ENCODE measurements around the gene GPC5.
A peak's percentile ranks its signal among the peaks of the same experiment; 100 is the strongest.

The GPC5 gene

DNA sequence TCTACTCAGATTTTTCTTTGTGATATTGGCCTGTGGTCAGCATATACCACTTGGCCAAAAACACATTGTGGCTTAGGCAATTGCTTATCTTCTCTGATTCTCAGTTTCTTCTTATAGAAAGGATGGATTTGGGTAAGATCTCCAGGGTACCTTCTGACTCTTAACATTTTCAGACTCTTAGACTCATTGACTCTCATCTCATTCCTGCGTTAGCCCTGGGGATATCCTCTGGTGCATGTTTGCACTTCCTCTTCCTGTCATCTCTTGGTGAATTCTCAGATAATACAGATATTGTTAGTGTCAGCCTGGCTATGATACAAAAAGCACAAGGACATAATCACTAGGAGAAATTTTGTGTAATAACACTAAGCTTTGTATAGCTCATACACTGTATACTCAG lies 1335.6 kb downstream of the GPC5 start:
- Histone ChIP-seq H3K56ac (ENCODE audit: low read length) (no peak overlapping the region), H3K4ac (ENCODE audit: low read depth, low read length) (no peak overlapping the region), H2BK120ac (ENCODE audit: low read depth, low read length) (no peak overlapping the region), H2BK5ac (ENCODE audit: low read length) (no peak overlapping the region), H3K27me3 (ENCODE audit: insufficient read depth, low read length, poor library complexity) (no peaks in the 10 kb centered on the region), H2BK15ac (replicated peaks; ENCODE audit: low read depth) (no peak overlapping the region), H4K5ac (ENCODE audit: low read length) (no peak overlapping the region), H3K79me1 (ENCODE audit: low read length) (no peaks in the 10 kb centered on the region), H3K36me3 (ENCODE audit: control insufficient read depth, insufficient read depth, low read length) (no peaks in the 10 kb centered on the region), H3K9ac (ENCODE audit: low read length) (no peak overlapping the region), H2AK5ac (ENCODE audit: low read length) (no peak overlapping the region), H3K4me1 (ENCODE audit: control insufficient read depth, low read depth, low read length) (no peaks in the 10 kb centered on the region), H3K4me3 (ENCODE audit: low read length) (no peak overlapping the region), H3K18ac (ENCODE audit: low read length) (no peak overlapping the region), H3K4me2 (ENCODE audit: low read length) (no peak overlapping the region), H3K23ac (ENCODE audit: low read length) (no peak overlapping the region), H3K27ac (ENCODE audit: low read depth, low read length) (no peak overlapping the region), H4K8ac (ENCODE audit: low read depth, low read length) (no peak overlapping the region), H3K79me2 (ENCODE audit: control insufficient read depth, insufficient read depth, low read length) (no peaks in the 10 kb centered on the region)
- DNase-seq: no peak
- no CpG with 5 or more reads among the region's 1 CpG for WGBS (ENCODE audit: extremely low coverage, insufficient coverage, low lambda C conversion rate)

- H3K4me1 ChIP-seq (ENCODE audit: control insufficient read depth, low read depth, low read length): no peaks in the 10 kb centered on the region
- H3K23ac ChIP-seq (ENCODE audit: low read length): no peak overlapping the region
- no peaks in the 10 kb centered on the region for H3K79me2 ChIP-seq (ENCODE audit: control insufficient read depth, insufficient read depth, low read length)
- H3K4me2 ChIP-seq (ENCODE audit: low read length): no peak overlapping the region
- H2BK5ac ChIP-seq (ENCODE audit: low read length): no peak overlapping the region
- no peak overlapping the region for H3K4ac ChIP-seq (ENCODE audit: low read depth, low read length)
- no peak overlapping the region for H3K9ac ChIP-seq (ENCODE audit: low read length)
- no peak overlapping the region for H2BK120ac ChIP-seq (ENCODE audit: low read depth, low read length)
- H2AK5ac ChIP-seq (ENCODE audit: low read length): no peak overlapping the region
- no peak overlapping the region for H4K5ac ChIP-seq (ENCODE audit: low read length)
- no peak overlapping the region for H4K8ac ChIP-seq (ENCODE audit: low read depth, low read length)
- H3K4me3 ChIP-seq (ENCODE audit: low read length): no peak overlapping the region
- H2BK15ac ChIP-seq (replicated peaks; ENCODE audit: low read depth): no peak overlapping the region
- H3K27me3 ChIP-seq (ENCODE audit: insufficient read depth, low read length, poor library complexity): no peaks in the 10 kb centered on the region
- DNase-seq: no peak
- no peak overlapping the region for H3K56ac ChIP-seq (ENCODE audit: low read length)
- 100% methylated on average over 1 of the region's 1 CpG for WGBS (ENCODE audit: extremely low coverage, insufficient coverage, low lambda C conversion rate)
- H3K79me1 ChIP-seq (ENCODE audit: low read length): no peaks in the 10 kb centered on the region
- no peak overlapping the region for H3K18ac ChIP-seq (ENCODE audit: low read length)
- H3K27ac ChIP-seq (ENCODE audit: low read depth, low read length): no peak overlapping the region
- no peaks in the 10 kb centered on the region for H3K36me3 ChIP-seq (ENCODE audit: control insufficient read depth, insufficient read depth, low read length)
Observed at GRCh38 chr13:92734545-92734944, 1336.1 kb downstream of the GPC5 start.

DNA sequence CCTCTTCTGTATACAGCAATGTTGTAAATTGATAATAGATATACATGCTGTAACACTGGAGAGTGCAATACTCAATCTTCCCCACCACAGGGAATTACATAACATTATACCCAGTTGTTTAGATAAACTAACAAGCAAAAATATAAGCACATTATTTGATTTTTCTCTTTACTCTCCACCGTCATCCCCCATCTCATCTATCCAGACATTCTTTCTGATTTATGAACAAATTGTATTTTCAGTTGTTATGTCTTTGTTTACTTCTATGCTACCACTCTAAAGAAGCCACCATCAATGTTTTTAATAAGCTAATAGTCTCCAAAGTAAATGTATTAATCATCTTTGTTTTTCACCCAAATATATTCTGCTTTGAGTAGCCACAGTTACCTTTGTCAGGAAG lies 1337.5 kb downstream of the GPC5 start:
- H3K27me3 ChIP-seq (ENCODE audit: insufficient read depth, low read length, poor library complexity): no peaks in the 10 kb centered on the region
- no peak overlapping the region for H2AK5ac ChIP-seq (ENCODE audit: low read length)
- H3K4me2 ChIP-seq (ENCODE audit: low read length): no peak overlapping the region
- no peaks in the 10 kb centered on the region for H3K79me2 ChIP-seq (ENCODE audit: control insufficient read depth, insufficient read depth, low read length)
- H3K36me3 ChIP-seq (ENCODE audit: control insufficient read depth, insufficient read depth, low read length): no peaks in the 10 kb centered on the region
- H3K4me1 ChIP-seq (ENCODE audit: control insufficient read depth, low read depth, low read length): no peaks in the 10 kb centered on the region
- H3K23ac ChIP-seq (ENCODE audit: low read length): no peak overlapping the region
- no peak overlapping the region for H4K8ac ChIP-seq (ENCODE audit: low read depth, low read length)
- no peak overlapping the region for H3K9ac ChIP-seq (ENCODE audit: low read length)
- no peak overlapping the region for H4K5ac ChIP-seq (ENCODE audit: low read length)
- WGBS (ENCODE audit: extremely low coverage, insufficient coverage, low lambda C conversion rate): no CpG with 5 or more reads among the region's 1 CpG
- no peak overlapping the region for H2BK120ac ChIP-seq (ENCODE audit: low read depth, low read length)
- H3K4ac ChIP-seq (ENCODE audit: low read depth, low read length): no peak overlapping the region
- H3K4me3 ChIP-seq (ENCODE audit: low read length): no peak overlapping the region
- H3K18ac ChIP-seq (ENCODE audit: low read length): no peak overlapping the region
- H3K56ac ChIP-seq (ENCODE audit: low read length): no peak overlapping the region
- no peak overlapping the region for H2BK5ac ChIP-seq (ENCODE audit: low read length)
- no peak overlapping the region for H3K27ac ChIP-seq (ENCODE audit: low read depth, low read length)
- H3K79me1 ChIP-seq (ENCODE audit: low read length): no peaks in the 10 kb centered on the region
- DNase-seq: no peak
- no peak overlapping the region for H2BK15ac ChIP-seq (replicated peaks; ENCODE audit: low read depth)

GRCh38 chr13:92739306-92739818 lies 1340.9 kb downstream of the GPC5 start:
- no peak overlapping the region for H2BK15ac ChIP-seq (replicated peaks; ENCODE audit: low read depth)
- no peak overlapping the region for H2AK5ac ChIP-seq (ENCODE audit: low read length)
- H3K36me3 ChIP-seq (ENCODE audit: control insufficient read depth, insufficient read depth, low read length): no peaks in the 10 kb centered on the region
- H3K4ac ChIP-seq (ENCODE audit: low read depth, low read length): no peak overlapping the region
- H3K23ac ChIP-seq (ENCODE audit: low read length): no peak overlapping the region
- H3K27me3 ChIP-seq (ENCODE audit: insufficient read depth, low read length, poor library complexity): no peaks in the 10 kb centered on the region
- no peak overlapping the region for H4K8ac ChIP-seq (ENCODE audit: low read depth, low read length)
- no peaks in the 10 kb centered on the region for H3K4me1 ChIP-seq (ENCODE audit: control insufficient read depth, low read depth, low read length)
- no peak overlapping the region for H3K27ac ChIP-seq (ENCODE audit: low read depth, low read length)
- no peak overlapping the region for H3K4me3 ChIP-seq (ENCODE audit: low read length)
- 100% methylated on average over 1 of the region's 2 CpGs for WGBS (ENCODE audit: extremely low coverage, insufficient coverage, low lambda C conversion rate)
- DNase-seq: peak; percentile 1
- H3K56ac ChIP-seq (ENCODE audit: low read length): no peak overlapping the region
- H2BK120ac ChIP-seq (ENCODE audit: low read depth, low read length): no peak overlapping the region
- H3K9ac ChIP-seq (ENCODE audit: low read length): no peak overlapping the region
- no peaks in the 10 kb centered on the region for H3K79me1 ChIP-seq (ENCODE audit: low read length)
- H2BK5ac ChIP-seq (ENCODE audit: low read length): no peak overlapping the region
- no peaks in the 10 kb centered on the region for H3K79me2 ChIP-seq (ENCODE audit: control insufficient read depth, insufficient read depth, low read length)
- H3K4me2 ChIP-seq (ENCODE audit: low read length): no peak overlapping the region
- H3K18ac ChIP-seq (ENCODE audit: low read length): no peak overlapping the region
- no peak overlapping the region for H4K5ac ChIP-seq (ENCODE audit: low read length)

DNA sequence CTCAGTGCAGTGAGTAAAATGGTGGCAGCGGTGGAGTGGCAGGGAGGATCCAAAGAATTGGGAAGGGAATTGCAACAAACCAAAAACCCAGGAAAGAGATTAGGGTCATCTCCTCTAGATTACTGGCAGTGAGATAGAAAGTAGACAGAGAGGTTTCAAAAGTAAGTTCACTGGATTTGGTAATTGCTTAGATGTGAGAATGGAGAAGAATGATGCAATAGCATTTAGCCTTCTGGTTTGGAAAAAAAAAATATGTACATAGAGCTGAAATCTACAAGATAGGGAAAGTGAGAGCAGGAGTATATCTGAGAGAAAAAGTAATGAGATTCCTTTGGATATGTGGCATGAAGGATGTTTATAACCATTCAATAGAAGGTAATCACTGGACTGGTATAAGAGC lies 1345.6 kb downstream of the GPC5 start:
- Histone ChIP-seq H3K4me2 (ENCODE audit: low read length) (no peak overlapping the region), H3K18ac (ENCODE audit: low read length) (no peak overlapping the region), H3K4me3 (ENCODE audit: low read length) (no peak overlapping the region), H3K4ac (ENCODE audit: low read depth, low read length) (no peak overlapping the region), H3K27me3 (ENCODE audit: insufficient read depth, low read length, poor library complexity) (no peaks in the 10 kb centered on the region), H4K5ac (ENCODE audit: low read length) (no peak overlapping the region), H2AK5ac (ENCODE audit: low read length) (no peak overlapping the region), H2BK15ac (replicated peaks; ENCODE audit: low read depth) (no peak overlapping the region), H3K79me1 (ENCODE audit: low read length) (no peaks in the 10 kb centered on the region), H3K27ac (ENCODE audit: low read depth, low read length) (no peak overlapping the region), H2BK5ac (ENCODE audit: low read length) (no peak overlapping the region), H3K23ac (ENCODE audit: low read length) (no peak overlapping the region), H3K56ac (ENCODE audit: low read length) (no peak overlapping the region), H3K9ac (ENCODE audit: low read length) (no peak overlapping the region), H4K8ac (ENCODE audit: low read depth, low read length) (no peak overlapping the region), H3K4me1 (ENCODE audit: control insufficient read depth, low read depth, low read length) (no peaks in the 10 kb centered on the region), H3K79me2 (ENCODE audit: control insufficient read depth, insufficient read depth, low read length) (no peaks in the 10 kb centered on the region), H3K36me3 (ENCODE audit: control insufficient read depth, insufficient read depth, low read length) (no peaks in the 10 kb centered on the region), H2BK120ac (ENCODE audit: low read depth, low read length) (no peak overlapping the region)
- WGBS (ENCODE audit: extremely low coverage, insufficient coverage, low lambda C conversion rate): no CpG with 5 or more reads among the region's 1 CpG
- no peak for DNase-seq

DNA sequence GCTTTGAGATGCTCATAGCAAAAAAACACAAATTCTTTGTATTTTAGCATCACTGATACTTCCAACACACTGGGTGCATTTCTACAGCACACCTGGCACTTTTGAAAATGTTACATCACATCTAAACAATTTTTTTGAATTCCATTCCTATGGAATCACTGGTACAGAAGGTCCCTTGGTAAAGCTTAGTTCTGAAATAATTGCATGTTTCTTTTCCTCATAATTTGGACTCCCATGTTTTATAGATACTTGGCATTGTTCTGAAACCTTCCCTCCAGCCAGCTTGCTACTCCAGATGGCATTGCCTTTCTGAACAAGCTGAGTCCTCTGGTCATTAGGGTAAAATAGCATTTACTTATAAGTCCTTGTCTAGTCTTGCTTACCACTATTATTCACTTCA lies 1346.8 kb downstream of the GPC5 start:
- Histone ChIP-seq H3K4me3 (ENCODE audit: low read length) (no peak overlapping the region), H2BK5ac (ENCODE audit: low read length) (no peak overlapping the region), H3K27me3 (ENCODE audit: insufficient read depth, low read length, poor library complexity) (no peaks in the 10 kb centered on the region)

More for the DNA sequence above, 1346.8 kb downstream of the GPC5 start:
- DNase-seq: no peak
- Histone ChIP-seq H2BK15ac (replicated peaks; ENCODE audit: low read depth) (no peak overlapping the region), H3K4ac (ENCODE audit: low read depth, low read length) (no peak overlapping the region), H3K4me1 (ENCODE audit: control insufficient read depth, low read depth, low read length) (no peaks in the 10 kb centered on the region), H3K4me2 (ENCODE audit: low read length) (no peak overlapping the region), H4K8ac (ENCODE audit: low read depth, low read length) (no peak overlapping the region), H3K56ac (ENCODE audit: low read length) (no peak overlapping the region), H2AK5ac (ENCODE audit: low read length) (no peak overlapping the region), H2BK120ac (ENCODE audit: low read depth, low read length) (no peak overlapping the region), H3K9ac (ENCODE audit: low read length) (no peak overlapping the region), H3K79me1 (ENCODE audit: low read length) (no peaks in the 10 kb centered on the region), H3K27ac (ENCODE audit: low read depth, low read length) (no peak overlapping the region), H3K23ac (ENCODE audit: low read length) (no peak overlapping the region), H4K5ac (ENCODE audit: low read length) (no peak overlapping the region), H3K36me3 (ENCODE audit: control insufficient read depth, insufficient read depth, low read length) (no peaks in the 10 kb centered on the region), H3K18ac (ENCODE audit: low read length) (no peak overlapping the region), H3K79me2 (ENCODE audit: control insufficient read depth, insufficient read depth, low read length) (no peaks in the 10 kb centered on the region)
